Caki2 (cell line): Measurements from ENCODE around the gene DDOST. TPM values are rescaled to one million over a fixed set of nuclear protein-coding genes. Genes with fewer than 3 reads are reported as not detected.
"Not testable (repeated sequence)": the region's sequence is repeated elsewhere in the genome, so short reads cannot be mapped to it uniquely, and the experiment has no call there.

Experiments used
- DNase-seq: peaks from one replicate; pipeline ENCODE4 v3.0.0-alpha.2; 2015; ENCODE audit warnings: low read depth
- in situ Hi-C: cut with HindIII; loops from 2 replicates; pipeline ENCODE4 v1.10.0; 2016; ENCODE audit warnings: low sequenced_read_pairs, low pct_unique_long_range_greater_than_20kb, mixed read lengths
- total RNA-seq: library from RNA; depleted of rRNA; stranded (reverse); fragments of >200 nt; shearing (Covaris generic); gene quantifications from 2 replicates; pipeline ENCODE4 v1.2.3, GENCODE V29; 2014; ENCODE audit warnings: low replicate concordance

DDOST gene
- total RNA-seq, 1 experiment from 2014 or later, result 467 TPM

DNA sequence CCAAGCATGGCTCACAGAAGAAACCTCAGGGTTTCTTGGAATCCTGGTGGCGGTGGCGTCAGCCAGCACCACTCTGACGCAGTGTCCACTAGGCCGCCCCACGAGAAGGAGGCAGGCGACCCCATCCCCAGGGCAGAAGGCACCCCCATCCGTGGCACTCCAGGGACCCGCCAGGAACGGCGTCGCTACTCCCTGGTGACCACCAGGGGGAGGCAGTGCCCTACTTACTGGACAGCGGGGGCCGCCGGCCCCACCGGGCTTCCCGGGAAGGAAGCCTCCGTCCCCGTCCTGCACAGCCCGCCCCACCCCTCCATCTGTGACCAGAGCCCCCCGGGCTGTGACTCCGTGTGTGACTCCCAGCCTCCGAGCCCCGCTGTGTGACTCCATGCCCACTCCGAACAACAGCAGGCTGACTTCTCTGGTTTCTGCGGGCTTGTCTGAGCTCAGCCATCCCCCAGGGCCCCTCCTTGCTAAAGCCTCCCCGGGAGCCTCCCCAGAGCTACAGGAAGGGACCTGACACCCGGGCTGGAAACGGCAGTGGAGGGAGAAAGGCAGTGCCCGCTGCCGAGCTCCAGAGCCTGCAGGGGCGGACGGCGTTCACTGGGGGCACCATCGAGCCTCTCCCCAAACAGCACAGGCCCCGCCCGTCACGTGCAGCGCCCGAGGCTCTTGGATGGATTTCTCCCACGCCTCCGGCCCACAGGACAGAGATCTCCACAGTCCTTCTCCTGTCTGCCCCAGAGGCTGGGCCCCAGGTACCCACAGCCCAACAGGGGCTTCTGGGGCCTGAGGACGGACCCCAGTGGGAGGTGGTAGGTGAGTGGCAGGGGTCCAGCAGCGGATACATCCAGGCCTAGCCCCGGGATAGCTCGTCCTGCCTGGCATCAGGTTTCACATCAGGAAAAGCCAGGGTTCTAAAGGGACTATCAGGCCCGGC is 35.5 kb upstream of the DDOST start:
- DNase-seq, result peak; percentile 92
- in situ Hi-C loops, result no loop called here

DNA sequence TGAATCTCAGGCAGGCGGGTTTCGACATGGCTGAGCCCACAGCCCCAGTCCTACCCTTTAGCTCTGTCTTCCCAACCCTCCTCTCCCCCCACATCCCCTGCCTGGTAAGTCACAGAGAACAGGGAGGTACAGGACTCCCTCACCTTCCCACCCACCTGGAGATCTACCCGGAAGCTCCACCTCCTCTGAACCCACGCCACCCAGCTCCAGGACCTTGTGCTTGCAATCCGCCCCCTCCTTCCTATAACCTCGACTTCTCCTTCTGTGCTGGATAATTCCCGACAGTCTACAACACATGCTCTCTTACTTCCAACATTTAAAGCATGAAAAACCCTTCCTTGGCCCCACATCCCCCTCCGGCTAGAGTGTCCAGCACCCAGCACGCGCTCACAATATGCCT is 34.3 kb upstream of the DDOST start:
- DNase-seq, result no peak
- in situ Hi-C loops, result no loop called here

DNA sequence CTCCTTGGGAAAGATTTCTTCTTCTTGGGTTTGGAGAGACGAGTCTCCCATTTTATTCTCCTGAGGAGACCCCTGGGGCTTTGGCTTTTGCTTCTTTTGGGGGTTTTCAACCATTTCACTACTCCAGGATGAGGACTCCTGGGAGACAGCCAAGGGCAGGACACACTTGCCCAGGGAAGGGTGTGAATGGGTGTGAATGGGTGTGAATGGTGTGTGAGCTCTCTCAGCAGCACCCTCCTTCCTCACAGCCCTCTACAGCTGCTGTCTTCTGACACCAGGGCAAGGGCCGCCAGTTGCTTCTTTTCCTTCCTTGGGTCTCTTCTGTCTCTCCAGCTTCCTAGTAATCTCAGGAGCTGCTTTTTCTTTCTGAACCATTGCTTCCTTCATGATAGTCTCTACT is 32.5 kb upstream of the DDOST start:
- in situ Hi-C loops, result no loop called here

DNA sequence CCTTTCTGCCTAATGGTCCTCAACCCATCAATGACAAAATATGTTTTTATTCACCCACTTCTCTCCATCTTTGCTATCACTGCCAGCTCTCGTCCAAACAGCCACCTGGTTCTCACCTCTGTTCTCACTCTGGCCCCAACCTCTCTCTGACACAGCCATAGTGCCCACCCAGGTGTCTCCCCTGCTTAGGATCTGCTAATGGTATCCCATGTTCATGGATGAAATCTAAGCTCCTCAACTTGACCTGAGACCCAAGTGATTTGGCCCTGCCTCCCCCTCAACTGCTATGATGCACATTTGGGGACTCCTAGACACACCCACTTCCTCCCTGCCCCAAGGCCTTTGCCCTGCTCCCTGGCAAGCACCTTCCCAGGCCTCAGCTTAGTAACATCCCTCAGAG is 30.7 kb upstream of the DDOST start:
- DNase-seq, result no peak
- in situ Hi-C loops, result no loop called here

More for the DNA sequence above, 32.5 kb upstream of the DDOST start:
- no peak for DNase-seq

DNA sequence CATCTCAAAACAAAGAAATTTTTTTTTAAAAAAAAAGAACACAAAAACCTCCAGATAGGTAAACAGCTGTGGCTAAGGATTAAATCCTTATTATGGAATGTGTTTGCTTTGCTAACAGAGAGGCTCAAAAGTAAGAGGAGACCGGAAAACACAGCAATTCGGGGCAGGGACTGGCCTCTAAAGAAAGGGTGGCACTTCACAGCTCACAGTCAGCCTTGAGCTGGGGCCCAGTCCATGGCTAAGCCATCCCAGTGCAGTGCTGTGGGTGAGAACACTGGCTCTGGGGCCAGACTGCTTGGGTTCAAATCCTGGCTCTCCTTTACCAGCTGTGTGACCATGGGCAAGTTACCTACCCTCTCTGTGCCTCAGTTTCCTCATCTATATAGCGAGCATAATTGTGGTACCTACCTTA is 28.5 kb upstream of the DDOST start:
- in situ Hi-C loops, result no loop called here
- DNase-seq, result no peak

DNA sequence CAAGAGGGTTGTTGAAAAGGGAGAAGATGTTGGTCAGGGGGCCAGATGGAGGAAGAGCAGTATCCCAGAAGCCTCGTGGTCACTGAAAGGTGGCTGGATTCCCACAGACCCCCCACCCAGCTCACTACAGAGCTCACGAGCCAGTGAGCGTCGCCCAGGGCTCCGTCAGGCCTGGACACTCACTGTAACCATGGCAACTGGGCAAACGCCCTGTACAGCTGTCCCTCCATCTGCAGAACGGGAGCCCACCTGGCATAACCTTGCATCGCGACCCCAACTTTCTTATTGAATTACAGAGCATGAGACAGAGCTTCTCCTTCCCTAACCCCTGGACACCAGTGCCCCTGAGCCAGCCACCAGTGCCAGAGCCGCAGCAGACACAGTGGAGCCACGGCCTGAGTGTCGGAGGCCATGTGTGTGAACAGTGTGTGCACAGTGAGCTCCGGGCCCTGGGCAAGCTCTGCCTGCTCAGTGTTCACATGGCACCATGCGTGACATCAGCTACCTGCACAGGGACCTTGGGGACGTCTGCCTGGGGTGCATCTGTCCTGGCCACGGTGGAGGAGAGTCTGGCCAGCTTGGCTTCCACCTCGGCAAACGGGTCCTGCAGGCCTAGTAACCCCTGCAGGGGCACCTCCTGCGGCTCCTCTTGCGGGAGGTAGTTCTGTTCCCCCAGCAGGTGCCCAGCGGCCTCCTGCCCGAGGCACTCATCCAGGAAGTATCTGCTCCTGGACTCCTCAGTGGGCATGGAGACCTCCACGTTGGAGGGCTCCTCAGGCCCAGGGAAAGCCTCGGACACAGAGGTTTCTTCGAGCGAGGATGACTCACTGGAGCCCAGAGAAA is 25.9 kb upstream of the DDOST start:
- in situ Hi-C loops, result no loop called here
- DNase-seq, result no peak

DNA sequence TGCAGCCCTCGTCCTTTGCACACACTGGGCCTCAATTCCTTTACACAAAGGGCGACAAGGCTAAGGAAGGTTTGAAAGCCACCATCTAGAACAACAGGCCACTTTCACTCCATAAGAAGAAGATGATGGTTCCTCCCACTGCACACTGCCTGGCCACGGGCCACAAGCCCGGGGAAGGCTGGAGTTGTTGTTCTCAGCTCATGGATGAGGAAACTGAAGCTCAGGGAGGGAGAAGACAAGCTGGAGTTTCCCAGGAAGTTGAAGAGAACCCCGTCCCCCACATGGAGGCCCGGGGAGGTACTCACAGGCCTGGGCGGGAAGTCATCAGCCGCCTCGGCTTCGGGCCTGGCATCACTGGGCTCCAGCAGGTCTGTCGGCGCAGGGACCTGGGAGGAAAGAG is 24.6 kb upstream of the DDOST start:
- no peak for DNase-seq
- in situ Hi-C loops, result no loop called here

DNA sequence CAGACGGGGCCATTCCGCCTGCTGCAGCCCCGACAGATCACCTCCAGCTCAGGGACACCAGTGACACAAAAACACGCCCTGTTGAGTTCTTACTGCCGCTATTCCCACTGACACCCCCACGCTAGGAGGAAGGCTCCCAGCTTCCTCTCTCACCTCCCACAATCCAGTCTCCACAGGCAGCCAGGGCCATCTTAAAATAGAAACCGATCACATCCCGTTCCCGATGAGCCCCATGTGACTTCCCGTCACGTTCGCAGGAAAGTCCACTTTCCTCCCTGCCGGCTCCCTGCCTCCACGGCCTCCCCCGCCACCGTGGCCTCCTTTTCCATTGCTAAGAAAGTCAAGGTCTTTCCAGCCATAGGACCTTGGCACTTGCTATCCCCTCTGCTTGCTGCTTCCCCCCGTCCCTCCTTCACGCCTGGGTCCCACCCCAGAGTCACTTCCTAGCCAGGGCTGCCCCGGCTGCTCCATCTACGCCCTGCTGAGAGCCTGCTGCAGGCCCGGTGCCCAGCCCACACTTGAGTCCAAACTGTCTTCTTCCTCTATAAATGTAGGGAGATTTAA is 24.0 kb upstream of the DDOST start:
- in situ Hi-C loops, result no loop called here
- DNase-seq, result no peak

DNA sequence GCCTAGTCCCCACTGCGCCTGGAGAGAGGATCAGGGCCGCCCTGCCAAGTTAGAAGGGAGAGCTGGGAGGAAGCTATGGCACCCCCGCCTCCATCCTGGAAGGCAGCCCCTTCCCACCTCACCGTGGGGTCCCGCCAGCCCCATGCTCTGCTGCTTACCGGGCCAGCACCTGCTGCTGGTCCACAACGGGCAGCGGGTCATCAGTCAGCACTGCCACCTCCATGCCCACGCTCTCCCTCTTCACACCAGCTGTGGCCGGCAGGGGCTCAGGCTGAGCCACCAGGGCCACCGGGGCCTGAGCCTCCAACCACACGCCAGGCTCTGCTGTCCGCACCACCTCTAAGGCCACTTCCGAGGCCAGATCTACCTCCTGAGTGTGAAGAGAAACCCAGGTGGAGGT is 23.5 kb upstream of the DDOST start:
- no peak for DNase-seq
- in situ Hi-C loops, result no loop called here

DNA sequence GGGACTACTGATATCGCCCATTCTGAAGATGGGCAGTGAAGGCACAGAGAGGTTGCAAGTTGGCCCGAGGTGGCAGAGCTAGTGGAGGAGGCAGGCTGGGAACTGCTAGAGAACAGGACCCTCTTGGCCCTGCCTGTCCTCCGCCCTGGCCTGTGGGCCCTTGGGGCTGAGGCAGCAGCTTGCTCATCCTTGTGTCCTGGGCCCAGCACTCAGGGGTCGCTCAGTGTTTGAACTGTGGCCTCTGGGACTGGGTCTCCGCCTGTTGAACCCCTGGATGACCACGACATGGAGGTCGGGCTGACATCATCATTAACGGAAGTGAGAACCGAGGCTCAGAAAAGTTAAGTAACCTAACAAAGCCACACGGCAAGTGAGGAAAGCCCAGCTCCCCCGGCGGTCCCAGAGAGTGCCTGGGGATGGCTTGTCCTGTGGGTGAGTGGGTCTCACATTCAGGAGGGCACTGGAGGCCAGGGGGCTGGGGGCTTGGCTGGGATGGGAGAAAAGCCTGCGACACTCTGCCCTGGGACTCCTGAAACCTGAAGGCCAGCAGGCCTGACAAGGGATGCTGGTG is 23.0 kb upstream of the DDOST start:
- DNase-seq, result no peak
- in situ Hi-C loops, result no loop called here

DNA sequence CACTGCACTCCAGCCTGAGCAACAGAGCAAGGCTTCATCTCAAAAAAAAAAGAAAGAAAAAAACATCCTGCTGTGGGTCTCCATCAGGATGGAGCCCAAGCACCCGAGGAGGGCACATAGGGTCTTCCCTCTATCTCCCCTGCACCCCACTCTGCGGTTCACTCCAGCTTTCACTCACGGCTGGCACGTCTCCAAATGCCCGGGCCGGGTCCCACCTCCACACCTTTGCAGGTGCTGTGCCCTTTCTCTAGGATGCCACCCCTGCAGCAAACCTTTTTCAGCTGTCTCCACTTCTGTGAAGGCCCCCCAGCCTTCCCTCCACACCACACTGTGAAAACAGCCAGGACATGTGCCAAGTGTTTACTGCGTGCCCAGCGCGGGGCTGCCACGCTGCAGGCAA is 22.4 kb upstream of the DDOST start:
- DNase-seq, result no peak
- in situ Hi-C loops, result no loop called here

DNA sequence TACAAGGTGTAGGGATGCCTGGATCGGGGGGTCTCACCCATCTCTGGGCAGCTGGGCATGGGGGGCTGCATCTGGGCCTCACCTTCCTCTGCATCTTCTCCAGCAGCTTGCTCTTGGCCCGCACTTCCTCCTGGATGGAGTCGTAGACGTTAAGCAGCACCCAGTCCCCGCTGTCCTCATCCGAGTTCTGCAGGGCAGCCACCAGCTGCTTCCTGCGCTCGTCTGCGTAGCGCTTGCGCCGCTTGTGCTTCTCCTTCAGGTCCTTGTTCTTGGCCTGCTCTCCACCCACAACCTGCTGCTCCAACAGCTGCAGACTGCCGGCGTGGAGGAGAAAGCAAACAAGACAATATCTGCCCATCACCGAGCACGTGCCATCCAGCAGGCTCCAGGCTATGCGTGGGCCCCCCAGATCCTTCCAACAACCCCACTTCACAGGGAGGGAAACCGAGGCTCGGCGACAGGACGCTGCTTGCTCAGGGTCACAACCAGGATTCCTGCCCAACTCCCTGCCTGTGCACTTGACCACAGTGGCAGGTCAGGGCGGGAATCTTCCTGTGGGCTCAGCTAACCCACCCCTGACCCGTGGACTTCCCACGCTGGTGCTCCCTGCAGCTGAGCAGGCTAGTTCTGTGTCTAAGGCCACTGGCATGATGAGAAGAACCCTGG is 21.5 kb upstream of the DDOST start:
- DNase-seq, result no peak
- in situ Hi-C loops, result no loop called here

DNA sequence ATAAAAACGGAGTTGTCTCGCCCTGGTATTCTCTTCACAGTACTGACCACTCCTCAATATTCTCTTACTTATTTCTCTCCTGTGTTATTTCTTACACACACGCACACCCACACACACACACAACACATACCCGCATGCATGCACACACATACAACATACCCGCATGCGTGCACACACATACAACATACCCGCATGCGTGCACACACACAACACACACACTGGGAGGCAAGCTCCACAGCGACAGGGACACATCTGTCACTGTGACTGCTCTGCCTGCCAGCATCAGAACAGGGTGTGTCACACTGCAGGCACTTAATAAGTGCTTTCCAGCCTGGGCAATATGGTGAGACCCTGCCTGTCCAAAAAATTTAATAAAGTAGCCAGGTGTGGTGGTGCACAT is 20.8 kb upstream of the DDOST start:
- in situ Hi-C loops, result no loop called here
- no peak for DNase-seq

DNA sequence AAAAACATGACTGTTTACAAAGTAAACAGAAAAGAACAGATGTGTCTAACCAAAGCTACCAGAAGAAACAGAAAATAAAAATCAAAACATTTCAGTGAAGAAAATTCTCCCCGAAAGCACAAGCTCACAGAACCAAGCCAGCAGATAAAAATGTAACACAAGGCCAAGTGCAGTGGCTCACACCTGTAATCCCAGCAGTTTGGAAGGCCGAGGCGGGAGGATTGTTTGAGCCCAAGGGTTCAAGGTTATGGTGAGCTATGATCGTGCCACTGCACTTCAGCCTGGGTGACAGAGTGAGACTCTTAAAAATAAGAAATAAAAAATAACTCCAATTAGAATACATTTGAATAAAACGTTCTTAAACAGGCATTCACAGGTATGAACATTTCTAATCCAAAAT is 19.1 kb upstream of the DDOST start:
- in situ Hi-C loops, result no loop called here

DNA sequence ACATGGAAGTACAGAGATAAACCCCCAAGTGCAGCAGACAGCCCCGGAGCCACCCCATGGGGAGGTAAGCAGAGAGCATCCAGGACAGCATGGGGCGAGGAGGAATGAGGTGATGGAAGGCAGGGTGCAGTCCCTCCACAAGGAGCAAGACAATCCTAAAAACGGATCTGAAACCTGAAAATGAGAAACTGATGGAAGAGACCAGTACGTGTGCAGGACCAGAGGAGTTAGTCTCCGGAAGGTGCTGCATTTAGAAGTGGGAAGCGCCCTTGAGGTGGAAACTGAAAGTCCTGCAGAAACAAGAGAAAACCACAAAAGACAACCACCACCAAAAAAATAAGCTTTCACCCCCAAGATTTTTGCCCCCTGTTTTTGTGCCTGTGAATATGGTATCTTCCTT is 17.4 kb upstream of the DDOST start:
- in situ Hi-C loops, result no loop called here
- DNase-seq, result no peak

More for the DNA sequence above, 19.1 kb upstream of the DDOST start:
- no peak for DNase-seq

DNA sequence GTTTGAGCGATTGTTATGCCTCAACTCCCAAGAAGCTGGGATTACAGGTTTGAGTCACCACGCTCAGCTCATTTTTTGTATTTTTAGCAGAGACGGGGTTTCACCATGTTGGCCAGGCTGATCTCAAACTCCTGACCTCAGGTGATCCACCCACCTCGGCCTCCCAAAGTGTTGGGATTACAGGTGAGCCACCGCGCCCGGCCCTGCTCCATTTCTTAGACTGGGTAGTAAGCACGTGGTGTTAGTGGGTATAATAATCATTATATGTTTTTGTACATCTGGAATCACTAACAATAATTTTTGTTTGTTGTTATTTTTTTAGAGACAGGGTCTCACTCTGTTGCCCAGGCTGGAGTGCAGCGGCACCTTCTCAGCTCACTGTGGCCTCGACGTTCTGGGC is 12.5 kb upstream of the DDOST start:
- DNase-seq, in situ Hi-C loops: not testable (repeated sequence)

DNA sequence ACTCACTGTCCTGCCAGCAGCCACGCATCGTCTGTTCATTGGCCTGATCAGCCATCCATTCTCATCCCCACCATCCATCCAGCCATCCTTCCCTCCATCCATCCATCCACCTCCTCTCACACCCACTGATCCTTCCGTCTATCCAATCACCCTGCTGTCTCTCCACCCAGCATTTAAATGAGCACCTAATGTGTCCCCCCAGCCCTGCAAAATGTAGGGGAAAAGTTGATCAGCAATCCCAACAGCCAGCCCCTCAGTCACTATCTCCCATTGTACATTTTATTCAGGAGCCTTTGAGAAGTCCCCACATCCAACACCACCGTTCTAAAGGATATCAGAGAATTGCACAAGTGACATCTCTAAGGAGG is 11.1 kb upstream of the DDOST start:
- in situ Hi-C loops, result no loop called here
- no peak for DNase-seq

DNA sequence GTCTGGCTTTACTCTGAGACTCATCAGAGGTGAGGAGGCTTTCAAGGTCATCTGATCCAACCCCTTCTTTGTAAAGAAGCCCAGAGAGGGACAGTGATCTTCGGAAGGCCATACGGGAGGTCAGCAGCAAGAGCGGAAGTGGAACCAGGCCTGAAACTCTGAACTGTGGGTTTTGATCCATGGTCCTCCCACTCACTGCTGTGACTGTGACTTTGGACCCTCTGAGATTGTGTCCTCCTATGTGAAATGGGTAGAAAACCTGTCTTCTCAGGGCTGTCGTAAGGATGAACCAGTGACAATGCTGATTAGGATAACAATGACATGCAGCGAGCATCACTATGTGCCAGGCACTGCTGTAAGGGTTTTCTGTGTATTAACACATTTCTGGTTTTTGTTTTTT is 9.8 kb upstream of the DDOST start:
- in situ Hi-C loops, result no loop called here

More for the DNA sequence above, 9.8 kb upstream of the DDOST start:
- no peak for DNase-seq
